Spleen (tissue), 11 donors: ENCODE measurements around the gene HOXB7. TPM values are rescaled to one million over a fixed set of nuclear protein-coding genes. Genes with fewer than 3 reads are reported as not detected.

Source experiments
- DNase-seq: peaks from one replicate; pipeline ENCODE4 v3.0.0-alpha.2; 2020
- H3K27ac ChIP-seq, 8 donors: fragments of 200-600 bp; sonication (generic) in 7 of 8; 1 replicate in 4 of 8; 2 replicates in 4 of 8; pipeline versions ENCODE4 v1.5.0 to v1.8.0; 2016 to 2021; ENCODE audit warnings: inconsistent platforms in 4 of 8, mild to moderate bottlenecking in 4 of 8, moderate library complexity in 1 of 8
- H3K27me3 ChIP-seq, 7 donors: fragments of 200-600 bp; sonication (generic) in 6 of 7; replicated peaks in 1 of 7; 1 replicate in 4 of 7; 2 replicates in 3 of 7; pipeline versions ENCODE4 v1.5.0 to v1.8.0; 2016 to 2021; ENCODE audit warnings: inconsistent platforms in 3 of 7, mild to moderate bottlenecking in 1 of 7
- H3K36me3 ChIP-seq, 6 donors: fragments of 200-600 bp; sonication (generic) in 5 of 6; 1 replicate in 4 of 6; 2 replicates in 2 of 6; pipeline versions ENCODE4 v1.5.0 to v1.8.0; 2016 to 2021; ENCODE audit warnings: inconsistent platforms in 2 of 6
- H3K4me1 ChIP-seq, 6 donors: fragments of 200-600 bp; sonication (generic) in 5 of 6; 1 replicate in 3 of 6; 2 replicates in 3 of 6; pipeline versions ENCODE4 v1.5.0 to v1.8.0; 2016 to 2021; ENCODE audit warnings: inconsistent platforms in 3 of 6
- H3K4me3 ChIP-seq, 8 donors: fragments of 200-600 bp; sonication (generic) in 7 of 8; 1 replicate in 4 of 8; 2 replicates in 4 of 8; pipeline versions ENCODE4 v1.5.0 to v1.8.0; 2016 to 2021; ENCODE audit warnings: inconsistent platforms in 4 of 8, mild to moderate bottlenecking in 4 of 8, moderate library complexity in 2 of 8
- H3K9me3 ChIP-seq, 8 donors: fragments of 200-600 bp; sonication (generic) in 7 of 8; 1 replicate in 4 of 8; 2 replicates in 4 of 8; pipeline versions ENCODE4 v1.5.0 to v1.8.0; 2016 to 2021; ENCODE audit warnings: inconsistent platforms in 4 of 8
- CTCF ChIP-seq, 11 experiments: fragments of 200-600 bp in 7 of 11; fragments of 450-650 bp in 4 of 11; sonication (generic) in 4 of 11; IDR thresholded peaks in 8 of 11; conservative IDR thresholded peaks in 3 of 11; 1 replicate in 7 of 11; 2 replicates in 4 of 11; pipeline versions ENCODE4 v1.4.0 to v1.8.0; 2016 to 2021; ENCODE audit warnings: antibody characterized with exemption in 11 of 11, inconsistent platforms in 4 of 11, mild to moderate bottlenecking in 1 of 11
- POLR2A ChIP-seq, 3 donors: fragments of 450-650 bp; IDR thresholded peaks; one replicate each; pipeline ENCODE4 v1.5.1; 2017; ENCODE audit warnings: antibody characterized with exemption in 3 of 3, mild to moderate bottlenecking in 1 of 3
- POLR2AphosphoS5 ChIP-seq, 3 donors: sonication (generic); formaldehyde crosslinking; IDR thresholded peaks; one replicate each; pipeline ENCODE4 v1.5.1; 2017; ENCODE audit warnings: antibody characterized with exemption in 3 of 3
- WGBS, 5 donors: extraction: QIAGEN DNeasy Blood & Tissue Kit in 3 of 5; methylation state at CpG; one replicate each; pipeline versions ENCODE4 v1.1.5 to v1.1.7; 2013 to 2018; 5-methylcytosine and 5-hydroxymethylcytosine counted together
- intact Hi-C: fragments of 100-400 bp; cut with DNase I; formaldehyde crosslinking; loops from one replicate; pipeline ENCODE4 v1.15.0; 2023; ENCODE audit warnings: low total_unique reads
- polyA plus RNA-seq, 3 donors: library from polyadenylated mRNA; stranded (reverse); fragments of 200-250 nt; gene quantifications; one replicate each; pipeline ENCODE4 v1.2.1, GENCODE V29; 2013
- total RNA-seq, 7 donors: library from RNA; depleted of rRNA in 3 of 7; stranded (reverse); fragments of >200 nt in 3 of 7; fragmentation: NEBNext Ultra II Directional in 4 of 7; extraction: Animal tissue kit (Norgen Biotek cat#: 25700) in 4 of 7; gene quantifications; one replicate each; pipeline versions ENCODE4 v1.1.0 to v1.2.1, GENCODE V29; 2016 to 2021
- donor health status: healthy with polysubstance abuse.
- donor health status: DM: no; HTN: no; CAD: no; lungs with moderate emphysema.
- donor health status: DM: no; HTN: no; CAD: no.
- donor health status: Bipolar disorder and iron deficiency.
- donor health status: healthy.
- donor health status: DM: no; HTN: no; CAD: no.
- donor health status: DM: yes; HTN: yes; CAD: no.

HOXB7 gene
- total and polyA plus RNA-seq, 10 donors: 1.3 to 7.5 (median 3.1) TPM

GRCh38 chr17:48592057-48592514, 18.7 kb downstream of the HOXB7 start:
- DNase-seq: no peak
- peak in 1 of 3 donors; percentile 26 for TF ChIP-seq POLR2AphosphoS5 (IDR thresholded peaks at IDR 0.05)
- TF ChIP-seq POLR2A (IDR thresholded peaks at IDR 0.05): no peak
- no peak for TF ChIP-seq CTCF (IDR thresholded peaks at IDR 0.05 in 8 of 11, conservative IDR thresholded peaks at IDR 0.05 in 3 of 11)
- Histone ChIP-seq H3K36me3 (no peaks in the 10 kb centered on the region), H3K4me1 (peaks cover 10 to 86% (median 52%) of the 10 kb centered on the region in 6 donors), H3K27me3 (peaks cover 4 to 100% (median 87%) of the 10 kb centered on the region in 7 donors), H3K27ac (peak overlapping the region in 7 of 8 donors; percentile 6 to 85 (median 81)), H3K9me3 (no peaks in the 10 kb centered on the region), H3K4me3 (peak overlapping the region in 5 of 8 donors; percentile 9 to 67 (median 36))
- intact Hi-C loops: loop anchor here (5.0 kb wide), 1 partner anchor 240 kb away; no protein-coding TSS in a partner anchor
- WGBS, 5 donors: 17 to 36% (median 24%) methylated on average over 21 to 33 of the region's 33 CpGs

GRCh38 chr17:48591255-48592056, 19.4 kb downstream of the HOXB7 start:
- Histone ChIP-seq H3K4me1 (peaks cover 10 to 86% (median 51%) of the 10 kb centered on the region in 6 donors), H3K36me3 (no peaks in the 10 kb centered on the region), H3K4me3 (peak overlapping the region in 4 of 8 donors; percentile 28 to 67 (median 40)), H3K27me3 (peaks cover 4 to 100% (median 87%) of the 10 kb centered on the region in 7 donors), H3K27ac (peak overlapping the region in 6 of 8 donors; percentile 71 to 85 (median 82)), H3K9me3 (no peaks in the 10 kb centered on the region)
- WGBS, 5 donors: 70 to 82% (median 79%) methylated on average over 10 of the region's 10 CpGs
- intact Hi-C loops: loop anchor here (5.0 kb wide), 1 partner anchor 239 kb away; no protein-coding TSS in a partner anchor
- TF ChIP-seq POLR2AphosphoS5 (IDR thresholded peaks at IDR 0.05): no peak
- no peak for TF ChIP-seq CTCF (IDR thresholded peaks at IDR 0.05 in 8 of 11, conservative IDR thresholded peaks at IDR 0.05 in 3 of 11)
- no peak for TF ChIP-seq POLR2A (IDR thresholded peaks at IDR 0.05)
- no peak for DNase-seq

- DNase-seq: no peak
- peak overlapping the region in 6 of 8 donors; percentile 71 to 85 (median 82) for H3K27ac ChIP-seq
- TF ChIP-seq POLR2AphosphoS5 (IDR thresholded peaks at IDR 0.05) (no peak), CTCF (IDR thresholded peaks at IDR 0.05 in 8 of 11, conservative IDR thresholded peaks at IDR 0.05 in 3 of 11) (no peak), POLR2A (IDR thresholded peaks at IDR 0.05) (no peak)
- peak overlapping the region in 2 of 8 donors; percentile 24 to 81 for H3K4me3 ChIP-seq
- peaks cover 11 to 86% (median 51%) of the 10 kb centered on the region in 6 donors for H3K4me1 ChIP-seq
- H3K9me3 ChIP-seq: no peaks in the 10 kb centered on the region
- intact Hi-C loops: loop anchor here (5.0 kb wide), 1 partner anchor 238 kb away; no protein-coding TSS in a partner anchor
- H3K27me3 ChIP-seq: peaks cover 4 to 100% (median 87%) of the 10 kb centered on the region in 7 donors
- H3K36me3 ChIP-seq: no peaks in the 10 kb centered on the region
Observed at GRCh38 chr17:48590607-48591161, 20.1 kb downstream of the HOXB7 start.
